IMR-90 (cell line): ENCODE data around the gene NAA10. TPM values are rescaled to one million over a fixed set of nuclear protein-coding genes. Genes with fewer than 3 reads are reported as not detected.

Experiments used
- ATAC-seq: fragments of 200-7000 bp; cut with Tn5 transposase; 2 replicates; pipeline ENCODE4 v1.9.1; 2020; ENCODE audit warnings: low read depth, mild to moderate bottlenecking, moderate library complexity
- BruUV-seq: library from RNA; stranded (reverse); fragments of 400-500 nt; replicated peaks from 2 replicates; lab custom pipeline; 2021; lab: Mats Ljungman, UMichigan
- CTCF ChIA-PET: fragments of 300-600 bp; formaldehyde crosslinking; extraction: SDS; loops from one replicate; lab custom pipeline; 2021; ENCODE audit warnings: antibody characterized with exemption; lab: Yijun Ruan, JAX
- POLR2A ChIA-PET: fragments of 300-600 bp; sonication (Branson Sonifier 250); formaldehyde crosslinking; loops from one replicate; lab custom pipeline; 2022; ENCODE audit warnings: antibody characterized with exemption; ENCODE audit not compliant: unreplicated experiment; lab: Charles Lee
- DNase-seq: peaks from one replicate; pipeline ENCODE4 v3.0.0; 2013
- H2AFZ ChIP-seq: replicated peaks from 2 replicates; pipeline ENCODE3; 2013; ENCODE audit warnings: low read length, mild to moderate bottlenecking; ENCODE audit not compliant: poor library complexity
- H2AK5ac ChIP-seq: 2 replicates; pipeline ENCODE4 v1.6.1; 2013; ENCODE audit warnings: low read depth, low read length, inconsistent platforms
- H2AK9ac ChIP-seq: replicated peaks from 2 replicates; pipeline ENCODE3; 2013; ENCODE audit warnings: mild to moderate bottlenecking, low read depth, low read length, moderate library complexity; ENCODE audit not compliant: poor library complexity
- H2BK120ac ChIP-seq: 2 replicates; pipeline ENCODE4 v1.6.1; 2013; ENCODE audit warnings: low read depth, low read length, inconsistent platforms
- H2BK15ac ChIP-seq: 3 replicates; pipeline ENCODE4 v1.6.1; 2013; ENCODE audit warnings: low read depth, low read length, inconsistent platforms
- H2BK20ac ChIP-seq: 2 replicates; pipeline ENCODE4 v1.6.1; 2013; ENCODE audit warnings: low read depth, mild to moderate bottlenecking, inconsistent platforms, low read length, moderate library complexity
- H2BK5ac ChIP-seq: 2 replicates; pipeline ENCODE4 v1.6.1; 2013; ENCODE audit warnings: mild to moderate bottlenecking, low read depth, low read length, inconsistent platforms; ENCODE audit not compliant: poor library complexity, severe bottlenecking
- H3K14ac ChIP-seq: replicated peaks from 2 replicates; pipeline ENCODE4 v1.6.1; 2013; ENCODE audit warnings: low read depth, low read length, inconsistent platforms
- H3K18ac ChIP-seq: 2 replicates; pipeline ENCODE4 v1.6.1; 2013; ENCODE audit warnings: low read depth, low read length, control low read depth
- H3K23ac ChIP-seq: 2 replicates; pipeline ENCODE4 v1.6.1; 2013; ENCODE audit warnings: low read depth, low read length, inconsistent platforms
- H3K27ac ChIP-seq: 2 replicates; pipeline ENCODE4 v1.5.1; 2013; ENCODE audit warnings: mild to moderate bottlenecking, control low read depth, low read length; ENCODE audit not compliant: insufficient read depth
- H3K27me3 ChIP-seq: 2 replicates; pipeline ENCODE4 v1.6.1; 2013; ENCODE audit warnings: low read length; ENCODE audit not compliant: control insufficient read depth, insufficient read depth
- H3K36me3 ChIP-seq: 2 replicates; pipeline ENCODE4 v1.6.1; 2013; ENCODE audit warnings: low read length, mixed read lengths; ENCODE audit not compliant: control insufficient read depth, insufficient read depth
- H3K4ac ChIP-seq: 2 replicates; pipeline ENCODE4 v1.6.1; 2013; ENCODE audit warnings: low read depth, low read length, inconsistent platforms
- H3K4me1 ChIP-seq: 2 replicates; pipeline ENCODE4 v1.6.1; 2013; ENCODE audit warnings: low read length, mixed read lengths; ENCODE audit not compliant: control insufficient read depth, insufficient read depth
- H3K4me2 ChIP-seq: 2 replicates; pipeline ENCODE4 v1.6.1; 2013; ENCODE audit warnings: low read depth, mild to moderate bottlenecking, control low read depth, low read length, moderate library complexity
- H3K4me3 ChIP-seq: 2 replicates; pipeline ENCODE4 v1.5.1; 2013; ENCODE audit warnings: low read depth, mild to moderate bottlenecking, control low read depth, low read length, moderate library complexity; ENCODE audit not compliant: insufficient read depth
- H3K56ac ChIP-seq: 2 replicates; pipeline ENCODE4 v1.6.1; 2013; ENCODE audit warnings: low read length, inconsistent platforms; ENCODE audit not compliant: insufficient read depth; ENCODE audit errors: extremely low read depth
- H3K79me1 ChIP-seq, 2 experiments: 2 replicates each; pipeline ENCODE4 v1.6.1; 2013; ENCODE audit warnings: low read length in 2 of 2, inconsistent platforms in 1 of 2, low read depth in 1 of 2
- H3K9ac ChIP-seq: 2 replicates; pipeline ENCODE4 v1.6.1; 2013; ENCODE audit warnings: low read depth, low read length, control low read depth
- H3K9me1 ChIP-seq: 2 replicates; pipeline ENCODE4 v1.6.1; 2013; ENCODE audit warnings: low read length, inconsistent platforms; ENCODE audit not compliant: insufficient read depth
- H3K9me3 ChIP-seq: 2 replicates; pipeline ENCODE4 v1.6.1; 2013; ENCODE audit warnings: low read length; ENCODE audit not compliant: control insufficient read depth, insufficient read depth
- H4K20me1 ChIP-seq: 2 replicates; pipeline ENCODE4 v1.6.1; 2013; ENCODE audit warnings: low read length, inconsistent platforms; ENCODE audit not compliant: insufficient read depth
- H4K5ac ChIP-seq: 2 replicates; pipeline ENCODE4 v1.6.1; 2013; ENCODE audit warnings: mild to moderate bottlenecking, low read depth, low read length, control low read depth
- H4K8ac ChIP-seq, 2 experiments: 2 replicates each; pipeline ENCODE4 v1.6.1; 2013; ENCODE audit warnings: low read depth in 2 of 2, low read length in 2 of 2, control low read depth in 1 of 2, inconsistent platforms in 1 of 2
- H4K91ac ChIP-seq: 2 replicates; pipeline ENCODE4 v1.6.1; 2013; ENCODE audit warnings: low read depth, low read length, inconsistent platforms; ENCODE audit not compliant: insufficient read depth
- BHLHE40 ChIP-seq: fragments of 150-350 bp; IDR thresholded peaks from 2 replicates; pipeline ENCODE4 v1.6.1; 2016; ENCODE audit warnings: mild to moderate bottlenecking, low read depth, low read length
- CEBPB ChIP-seq: IDR thresholded peaks from 2 replicates; pipeline ENCODE4 v1.6.1; 2012; ENCODE audit warnings: low read depth, low read length, improper control_type of control experiment
- CHD1 ChIP-seq: IDR thresholded peaks from 2 replicates; pipeline ENCODE4 v1.6.1; 2012; ENCODE audit warnings: low read depth, low read length, improper control_type of control experiment
- ELK1 ChIP-seq: fragments of 150-350 bp; IDR thresholded peaks from 2 replicates; pipeline ENCODE4 v1.6.1; 2016; ENCODE audit warnings: low read depth, mild to moderate bottlenecking, low read length, moderate library complexity, borderline replicate concordance
- FOS ChIP-seq: fragments of 150-350 bp; IDR thresholded peaks from 2 replicates; pipeline ENCODE4 v1.6.1; 2016; ENCODE audit warnings: low read depth, low read length
- MAFK ChIP-seq: IDR thresholded peaks from 2 replicates; pipeline ENCODE4 v1.6.1; 2012; ENCODE audit warnings: low read depth, low read length, improper control_type of control experiment
- MAZ ChIP-seq: IDR thresholded peaks from 2 replicates; pipeline ENCODE4 v1.6.1; 2012; ENCODE audit warnings: low read depth, mild to moderate bottlenecking, low read length, improper control_type of control experiment, moderate library complexity, borderline replicate concordance
- MXI1 ChIP-seq: IDR thresholded peaks from 2 replicates; pipeline ENCODE4 v1.6.1; 2012; ENCODE audit warnings: low read depth, mild to moderate bottlenecking, low read length, moderate library complexity, borderline replicate concordance
- NFE2L2 ChIP-seq: fragments of 150-350 bp; IDR thresholded peaks from 2 replicates; pipeline ENCODE4 v1.6.1; 2016; ENCODE audit warnings: low read depth, mild to moderate bottlenecking, low read length
- POLR2A ChIP-seq: IDR thresholded peaks from 2 replicates; pipeline ENCODE4 v1.6.1; 2012; ENCODE audit warnings: mild to moderate bottlenecking, low read depth, low read length
- RAD21 ChIP-seq: IDR thresholded peaks from 2 replicates; pipeline ENCODE4 v1.6.1; 2012; ENCODE audit warnings: low read length, improper control_type of control experiment
- RCOR1 ChIP-seq: IDR thresholded peaks from 2 replicates; pipeline ENCODE4 v1.6.1; 2012; ENCODE audit warnings: mild to moderate bottlenecking, low read length, improper control_type of control experiment; ENCODE audit not compliant: insufficient replicate concordance
- RFX5 ChIP-seq: IDR thresholded peaks from 2 replicates; pipeline ENCODE4 v1.8.0; 2012; ENCODE audit warnings: low read depth, mild to moderate bottlenecking, low read length, moderate library complexity
- SMC3 ChIP-seq: fragments of 150-350 bp; IDR thresholded peaks from 2 replicates; pipeline ENCODE4 v1.6.1; 2016; ENCODE audit warnings: low read depth, mild to moderate bottlenecking, antibody characterized with exemption, low read length, moderate library complexity
- WGBS, 2 experiments: methylation state at CpG; one replicate each; pipeline versions ENCODE4 v1.1.5 to v1.1.7; 2013; ENCODE audit warnings: missing lambda C conversion rate in 2 of 2; ENCODE audit not compliant: insufficient read length in 1 of 2; ENCODE audit errors: extremely low coverage in 2 of 2; 5-methylcytosine and 5-hydroxymethylcytosine counted together
- dilution Hi-C: fragments of 300-500 bp; cut with HindIII; formaldehyde crosslinking; loops from one replicate; pipeline ENCODE4 v1.14.3; 2018; ENCODE audit warnings: low sequenced_read_pairs; ENCODE audit not compliant: unreplicated experiment
- in situ Hi-C: fragments of 300-500 bp; cut with MboI; formaldehyde crosslinking; loops from 3 replicates; pipeline ENCODE4 v1.14.3; 2019; ENCODE audit warnings: low sequenced_read_pairs, inconsistent platforms, mixed read lengths
- intact Hi-C: fragments of 100-400 bp; cut with micrococcal nuclease; formaldehyde crosslinking; loops from 2 replicates; pipeline ENCODE4 v1.10.0; 2022
- polyA plus RNA-seq, 3 experiments: library from polyadenylated mRNA; depleted of rRNA; stranded (reverse); fragments of >200 nt; gene quantifications; 2 replicates each; pipeline ENCODE4 v1.2.3, GENCODE V29; 2012; ENCODE audit warnings: low replicate concordance in 1 of 3
- total RNA-seq: library from RNA; depleted of rRNA; stranded (reverse); fragments of >200 nt; gene quantifications from 2 replicates; pipeline ENCODE4 v1.2.3, GENCODE V29; 2012
- TF ChIP-seq, protein P1 (sequence below): conservative IDR thresholded peaks from 2 replicates; pipeline ENCODE4 v1.5.1; 2012; ENCODE audit warnings: mild to moderate bottlenecking, low read depth, low read length, improper control_type of control experiment
- TF ChIP-seq, protein P2 (sequence below): fragments of 150-350 bp; IDR thresholded peaks from 2 replicates; pipeline ENCODE4 v1.6.1; 2017; ENCODE audit warnings: mild to moderate bottlenecking, antibody characterized with exemption, low read length, low read depth

The NAA10 gene
- total and polyA plus RNA-seq, 2 of the 4 experiments (the other 2 are of a cell fraction) = 98.6 to 172 TPM

DNA sequence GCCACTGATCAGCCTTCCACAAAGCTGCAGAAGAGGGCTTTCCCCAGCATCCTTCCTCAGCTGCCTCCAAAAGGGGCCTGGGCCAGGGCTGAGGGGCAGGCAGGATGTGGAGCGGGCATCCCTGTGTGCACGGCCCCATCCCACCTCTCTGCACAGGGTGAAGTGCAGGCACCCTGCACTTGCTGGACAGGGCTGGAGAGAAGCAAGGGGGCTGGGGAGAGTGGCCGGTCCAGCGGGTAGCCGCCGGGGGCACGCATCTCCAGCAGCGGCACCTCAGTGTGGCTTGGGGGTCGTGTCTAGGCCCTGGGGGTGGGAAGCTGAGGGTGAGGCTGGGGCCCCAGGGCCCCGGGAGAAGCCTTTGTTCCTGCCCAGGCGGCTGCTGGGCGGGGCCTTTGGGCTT, 27.4 kb downstream of the NAA10 start:
- H2BK20ac ChIP-seq = no peak overlapping the region
- no peaks in the 10 kb centered on the region; the same call in 1 of the 2 replicates for H3K9me3 ChIP-seq
- peaks cover 6% of the 10 kb centered on the region for H3K27me3 ChIP-seq
- dilution Hi-C loops = no loop called here
- no peak overlapping the region for H3K23ac ChIP-seq
- TF ChIP-seq RCOR1 (no peak), CEBPB (no peak), FOS (no peak), MAZ (no peak), BHLHE40 (no peak), SMC3 (no peak), RAD21 (no peak), RFX5 (no peak), NFE2L2 (no peak), CHD1 (no peak), POLR2A (no peak), MAFK (no peak), ELK1 (no peak), MXI1 (no peak)
- TF ChIP-seq, protein P1, sequence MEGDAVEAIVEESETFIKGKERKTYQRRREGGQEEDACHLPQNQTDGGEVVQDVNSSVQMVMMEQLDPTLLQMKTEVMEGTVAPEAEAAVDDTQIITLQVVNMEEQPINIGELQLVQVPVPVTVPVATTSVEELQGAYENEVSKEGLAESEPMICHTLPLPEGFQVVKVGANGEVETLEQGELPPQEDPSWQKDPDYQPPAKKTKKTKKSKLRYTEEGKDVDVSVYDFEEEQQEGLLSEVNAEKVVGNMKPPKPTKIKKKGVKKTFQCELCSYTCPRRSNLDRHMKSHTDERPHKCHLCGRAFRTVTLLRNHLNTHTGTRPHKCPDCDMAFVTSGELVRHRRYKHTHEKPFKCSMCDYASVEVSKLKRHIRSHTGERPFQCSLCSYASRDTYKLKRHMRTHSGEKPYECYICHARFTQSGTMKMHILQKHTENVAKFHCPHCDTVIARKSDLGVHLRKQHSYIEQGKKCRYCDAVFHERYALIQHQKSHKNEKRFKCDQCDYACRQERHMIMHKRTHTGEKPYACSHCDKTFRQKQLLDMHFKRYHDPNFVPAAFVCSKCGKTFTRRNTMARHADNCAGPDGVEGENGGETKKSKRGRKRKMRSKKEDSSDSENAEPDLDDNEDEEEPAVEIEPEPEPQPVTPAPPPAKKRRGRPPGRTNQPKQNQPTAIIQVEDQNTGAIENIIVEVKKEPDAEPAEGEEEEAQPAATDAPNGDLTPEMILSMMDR = no peak
- TF ChIP-seq, protein P2, sequence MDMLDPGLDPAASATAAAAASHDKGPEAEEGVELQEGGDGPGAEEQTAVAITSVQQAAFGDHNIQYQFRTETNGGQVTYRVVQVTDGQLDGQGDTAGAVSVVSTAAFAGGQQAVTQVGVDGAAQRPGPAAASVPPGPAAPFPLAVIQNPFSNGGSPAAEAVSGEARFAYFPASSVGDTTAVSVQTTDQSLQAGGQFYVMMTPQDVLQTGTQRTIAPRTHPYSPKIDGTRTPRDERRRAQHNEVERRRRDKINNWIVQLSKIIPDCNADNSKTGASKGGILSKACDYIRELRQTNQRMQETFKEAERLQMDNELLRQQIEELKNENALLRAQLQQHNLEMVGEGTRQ = no peak
- no peak overlapping the region for H3K4ac ChIP-seq
- H4K91ac ChIP-seq = no peak overlapping the region
- no peaks in the 10 kb centered on the region for H3K79me1 ChIP-seq
- H2AK9ac ChIP-seq = no peak overlapping the region
- DNase-seq (no peak), ATAC-seq (no peak)
- no CpG with 5 or more reads among the region's 12 CpGs for WGBS, 2 experiments
- no peak overlapping the region for H2BK120ac ChIP-seq
- H4K20me1 ChIP-seq = no peaks in the 10 kb centered on the region
- no peak overlapping the region for H3K4me3 ChIP-seq
- no peak overlapping the region for H3K4me2 ChIP-seq
- ChIA-PET CTCF (no interaction called here), POLR2A (no interaction called here)
- H3K27ac ChIP-seq = no peak overlapping the region
- H3K14ac ChIP-seq = no peak overlapping the region
- no peak overlapping the region for H3K18ac ChIP-seq
- no peaks in the 10 kb centered on the region for H3K9me1 ChIP-seq
- intact Hi-C loops = no loop called here
- H2AK5ac ChIP-seq = no peak overlapping the region
- no peak overlapping the region for H2AFZ ChIP-seq
- no peaks in the 10 kb centered on the region for H3K4me1 ChIP-seq
- in situ Hi-C loops = loop anchor here (25.0 kb wide), 1 partner anchor 945 kb away; no protein-coding TSS in a partner anchor
- H4K5ac ChIP-seq = no peak overlapping the region
- H2BK15ac ChIP-seq = no peak overlapping the region
- no peak overlapping the region for H3K9ac ChIP-seq
- H4K8ac ChIP-seq = no peak overlapping the region
- H3K36me3 ChIP-seq = no peaks in the 10 kb centered on the region
- BruUV-seq = no TSS peak
- H2BK5ac ChIP-seq = no peak overlapping the region
- no peak overlapping the region for H3K56ac ChIP-seq
